Cerebellar nuclear complex (tissue), 1 donor: ENCODE data around the gene CHMP2A.
A peak's percentile ranks its signal among the peaks of the same experiment; 100 is the strongest.

Experiments used
- DNase-seq, 2 experiments: peaks; one replicate each; lab custom pipeline; 2025; lab: John Stamatoyannopoulos, UW

The CHMP2A gene

GRCh38 chr19:58538257-58539168 lies 16.4 kb downstream of the CHMP2A start:
- no peak for DNase-seq

- DNase-seq, result no peak
Observed at GRCh38 chr19:58536852-58537798, 17.8 kb downstream of the CHMP2A start.

- no peak for DNase-seq
Observed at GRCh38 chr19:58535857-58536256, 19.0 kb downstream of the CHMP2A start.

GRCh38 chr19:58531034-58531840 lies 23.7 kb downstream of the CHMP2A start:
- no peak for DNase-seq

GRCh38 chr19:58529405-58529804 lies 25.5 kb downstream of the CHMP2A start:
- no peak for DNase-seq

- DNase-seq, result no peak
Observed at GRCh38 chr19:58522709-58523108, 32.2 kb downstream of the CHMP2A start.

- DNase-seq, result no peak
Observed at GRCh38 chr19:58521651-58522050, 33.3 kb downstream of the CHMP2A start.

- no peak for DNase-seq
Observed at GRCh38 chr19:58520257-58520599, 34.7 kb downstream of the CHMP2A start.

- DNase-seq, result peak; percentile 68 to 86
Observed at GRCh38 chr19:58519355-58520256, 35.3 kb downstream of the CHMP2A start, which contains the start of gene ZBTB45. Gene ZBTB45 (minus strand): TSS chr19:58519810. CDS start chr19:58517673, 2,137 bp downstream.

GRCh38 chr19:58519087-58519354 lies 35.9 kb downstream of the CHMP2A start:
- no peak for DNase-seq

- no peak for DNase-seq
Observed at GRCh38 chr19:58518256-58519086, 36.4 kb downstream of the CHMP2A start.

- DNase-seq, result no peak
Observed at GRCh38 chr19:58516964-58517833, 37.7 kb downstream of the CHMP2A start.

GRCh38 chr19:58516246-58516836 lies 38.6 kb downstream of the CHMP2A start:
- DNase-seq, result no peak

GRCh38 chr19:58515259-58515658 lies 39.6 kb downstream of the CHMP2A start:
- no peak for DNase-seq

GRCh38 chr19:58514564-58515022 lies 40.3 kb downstream of the CHMP2A start:
- DNase-seq, result no peak

- DNase-seq, result peak in 1 of 2 experiments; percentile 22
Observed at GRCh38 chr19:58513694-58514563, 41.0 kb downstream of the CHMP2A start.

- no peak for DNase-seq
Observed at GRCh38 chr19:58513213-58513693, 41.7 kb downstream of the CHMP2A start.
